Activated T-helper 9 cell treated with anti-CD3 and anti-CD28 coated beads, Interleukin-2, amount 50 U/mL, for 16 hours (primary cell): Measurements from ENCODE around the gene LARP1B.
"Not testable (repeated sequence)": the region's sequence is repeated elsewhere in the genome, so short reads cannot be mapped to it uniquely, and the experiment has no call there.

ENCODE experiments used
- DNase-seq: peaks from one replicate; pipeline ENCODE4 v3.0.0-alpha.2; 2020; ENCODE audit warnings: low read depth

LARP1B gene

DNA sequence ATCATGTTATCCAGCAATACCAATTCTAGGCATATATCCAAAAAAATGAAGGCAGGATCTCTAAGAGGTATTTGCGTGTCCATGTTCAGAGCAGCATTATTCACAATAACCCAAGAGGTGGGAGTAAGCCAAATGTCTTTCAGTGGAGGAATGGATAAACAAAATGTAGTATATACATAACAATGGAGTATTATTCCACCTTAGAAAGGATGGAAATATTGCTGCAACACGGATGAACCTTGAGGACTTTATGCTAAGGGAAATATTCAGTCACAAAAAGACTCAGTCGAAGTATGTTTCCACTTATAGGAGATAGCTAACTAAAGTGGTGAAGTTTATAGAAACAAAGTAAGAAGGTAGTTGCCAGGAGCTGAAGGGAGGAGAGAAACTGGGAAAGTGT, 74.3 kb downstream of the LARP1B start:
- DNase-seq = no peak

- DNase-seq = no peak
Observed at GRCh38 chr4:128141866-128142265, 80.8 kb downstream of the LARP1B start.

GRCh38 chr4:128145727-128146126, 84.6 kb downstream of the LARP1B start:
- no peak for DNase-seq

- DNase-seq = no peak
Observed at GRCh38 chr4:128153800-128154199, 92.7 kb downstream of the LARP1B start.

GRCh38 chr4:128155231-128155855, 94.2 kb downstream of the LARP1B start:
- DNase-seq = no peak

- DNase-seq = no peak
Observed at GRCh38 chr4:128155874-128156456, 94.9 kb downstream of the LARP1B start.

DNA sequence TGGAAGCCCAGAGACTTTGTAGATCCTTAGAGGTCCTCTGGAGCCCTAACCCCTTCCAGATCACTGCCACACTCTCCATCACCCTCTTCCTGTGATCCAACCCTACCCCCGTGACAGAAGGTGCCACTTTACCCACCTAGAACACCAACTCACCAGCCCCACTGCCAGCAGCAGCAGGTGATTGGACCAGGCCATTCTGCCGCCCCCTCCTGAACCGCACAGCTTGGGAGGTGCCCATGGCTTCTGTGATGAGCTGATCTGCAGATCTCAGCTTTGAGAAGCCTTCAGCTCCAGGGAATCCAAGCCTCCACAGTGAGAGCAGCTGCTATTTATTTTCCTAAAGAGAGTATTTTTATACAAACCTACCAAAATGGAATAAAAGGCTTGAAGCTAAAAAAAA, 95.4 kb downstream of the LARP1B start:
- not testable (repeated sequence) for DNase-seq

DNA sequence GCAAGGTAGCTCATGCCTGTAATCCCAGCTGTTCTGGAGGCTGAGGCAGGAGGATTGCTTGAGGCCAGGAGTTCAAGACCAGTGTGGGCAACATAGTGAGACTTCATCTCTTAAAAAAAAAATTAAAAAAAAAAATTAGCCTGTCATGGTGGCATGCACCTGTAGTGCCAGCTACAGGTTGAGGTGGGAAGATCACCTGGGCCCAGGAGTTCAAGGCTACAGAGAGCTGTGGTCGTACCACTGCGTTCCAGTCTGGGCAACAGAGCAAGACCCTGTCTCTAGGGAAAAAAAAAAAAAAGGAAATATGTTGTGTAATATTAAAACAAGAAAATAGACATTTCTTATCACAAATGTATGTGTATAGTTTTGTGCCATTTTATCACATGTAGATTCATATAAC, 97.8 kb downstream of the LARP1B start:
- no peak for DNase-seq

DNA sequence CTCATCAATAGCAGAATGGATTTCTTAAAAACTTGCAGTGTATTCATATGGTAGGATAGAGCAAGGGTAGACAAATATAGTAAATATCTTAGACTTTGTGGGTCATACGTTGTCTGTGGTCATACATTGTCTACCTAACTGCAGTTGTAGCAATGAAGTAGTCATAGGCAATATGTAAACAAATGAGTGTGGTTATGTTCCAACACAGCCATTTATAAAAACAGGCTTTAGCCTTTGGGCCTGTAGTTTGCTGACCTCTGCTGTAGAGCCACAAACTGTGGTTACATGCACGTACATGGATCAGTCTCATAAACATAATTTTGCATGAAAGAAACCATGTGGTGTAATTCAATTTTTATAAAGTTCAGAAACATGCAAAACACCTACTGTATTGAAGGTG, 98.9 kb downstream of the LARP1B start:
- DNase-seq = no peak

DNA sequence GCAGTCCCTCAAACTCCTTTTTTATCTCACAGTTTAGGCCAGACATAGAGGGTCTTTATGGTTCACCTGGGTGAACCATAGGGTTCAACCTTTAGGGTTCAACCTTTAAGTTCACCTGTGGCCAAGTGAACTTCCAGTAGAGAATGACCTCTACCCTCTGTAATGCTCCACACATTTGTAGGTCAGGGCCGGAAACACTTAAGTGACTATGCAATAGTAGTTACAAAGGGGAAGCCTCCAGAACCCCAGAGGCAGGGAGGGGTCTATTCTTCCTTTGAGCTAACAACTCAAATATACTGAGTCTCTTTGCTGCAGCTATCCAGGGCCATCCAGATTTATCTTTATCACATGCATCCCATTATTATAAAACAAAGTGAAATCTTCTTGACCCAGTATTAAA, 100.0 kb downstream of the LARP1B start:
- DNase-seq = no peak

- DNase-seq = no peak
Observed at GRCh38 chr4:128162434-128162833, 101.3 kb downstream of the LARP1B start.

- DNase-seq = no peak
Observed at GRCh38 chr4:128163177-128164117, 102.3 kb downstream of the LARP1B start.

DNA sequence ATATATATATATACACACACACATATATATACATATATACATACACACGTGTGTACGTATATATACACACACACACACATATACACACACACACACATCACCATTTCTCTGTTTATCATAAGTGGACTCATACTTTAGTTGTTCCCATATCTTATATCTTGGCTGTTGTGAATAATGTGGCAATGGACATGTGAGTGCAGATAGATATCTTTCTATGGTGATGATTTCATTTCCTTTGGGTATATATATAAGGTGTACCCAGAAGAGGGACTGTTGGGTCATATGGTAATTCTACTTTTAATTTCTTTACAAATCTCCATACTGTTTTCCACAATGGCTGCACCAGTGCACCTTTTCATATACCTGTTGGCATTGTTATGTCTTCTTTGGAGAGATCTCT, 105.9 kb downstream of the LARP1B start:
- no peak for DNase-seq

GRCh38 chr4:128168701-128169100, 107.6 kb downstream of the LARP1B start:
- no peak for DNase-seq

DNA sequence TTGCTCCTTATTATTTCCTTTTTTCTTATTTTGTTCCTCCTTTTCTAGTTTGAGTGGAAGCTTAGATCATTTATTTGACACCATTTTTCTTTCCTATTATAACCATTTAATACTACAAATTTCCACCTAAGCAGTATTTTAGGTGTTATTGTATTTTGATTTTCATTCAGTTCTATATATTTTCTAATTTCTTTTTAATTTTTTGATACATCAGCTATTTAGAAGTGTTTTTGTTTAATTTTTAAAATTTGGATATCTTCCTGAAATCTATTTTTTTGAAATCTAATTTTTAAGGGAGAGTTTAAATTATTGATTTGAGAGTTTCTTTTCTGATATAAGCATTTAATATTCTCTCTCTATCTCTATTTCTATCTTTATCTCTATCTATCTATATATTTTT, 108.1 kb downstream of the LARP1B start:
- DNase-seq = no peak

DNA sequence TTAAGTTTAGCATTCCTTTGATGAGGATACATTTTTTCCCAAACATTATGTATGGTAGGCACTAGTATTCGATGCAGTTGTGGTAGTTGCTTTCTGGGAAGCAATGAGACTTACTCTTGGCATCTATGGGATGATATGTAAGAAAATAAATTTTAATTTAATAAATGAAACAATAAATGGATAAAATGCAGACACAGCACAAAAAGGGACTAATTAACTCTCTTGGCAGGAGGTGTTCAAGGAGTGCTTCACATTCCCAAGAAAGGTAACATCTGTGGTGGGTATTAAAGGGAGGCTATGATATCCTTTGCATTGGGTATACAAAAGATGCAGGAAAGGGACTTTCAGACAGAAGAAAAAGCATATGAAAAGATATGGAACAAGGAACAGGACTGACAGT, 115.5 kb downstream of the LARP1B start:
- no peak for DNase-seq

- DNase-seq = no peak
Observed at GRCh38 chr4:128177498-128177897, 116.4 kb downstream of the LARP1B start.

GRCh38 chr4:128186623-128187022, 125.5 kb downstream of the LARP1B start:
- no peak for DNase-seq

DNA sequence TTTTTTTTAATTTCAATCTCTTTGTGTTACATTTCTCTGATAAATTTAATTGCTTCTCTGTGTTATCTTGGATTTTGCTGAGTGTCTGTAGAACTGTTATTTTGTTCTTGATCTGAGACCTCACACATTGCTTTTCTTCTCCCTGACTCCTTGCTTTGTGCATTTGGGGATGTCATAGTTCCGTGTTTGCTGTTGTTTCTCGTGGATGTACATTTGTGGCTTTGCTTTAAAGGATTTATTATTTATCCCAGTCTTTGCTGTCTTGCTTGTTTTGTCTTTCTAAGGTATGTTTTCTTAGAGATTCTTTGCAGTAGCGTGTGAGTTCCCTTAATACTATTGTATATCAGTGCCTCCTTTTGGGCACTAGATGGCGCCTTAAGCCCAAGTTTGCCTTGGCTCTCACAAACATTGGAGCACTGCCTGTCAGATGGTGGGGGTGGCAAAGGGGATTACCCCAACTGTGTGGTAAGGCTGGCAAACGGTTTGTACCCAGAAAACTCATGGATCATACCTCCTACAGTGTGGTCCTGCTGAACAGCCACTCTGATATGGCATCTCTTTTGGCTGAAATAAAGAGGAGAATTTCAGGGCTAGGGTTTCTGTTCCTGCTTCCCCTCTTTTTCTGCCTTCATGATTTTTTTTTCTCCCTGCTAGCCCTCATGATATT, 130.1 kb downstream of the LARP1B start:
- DNase-seq = peak; percentile 30

GRCh38 chr4:128220286-128221235, 159.4 kb downstream of the LARP1B start:
- no peak for DNase-seq

DNA sequence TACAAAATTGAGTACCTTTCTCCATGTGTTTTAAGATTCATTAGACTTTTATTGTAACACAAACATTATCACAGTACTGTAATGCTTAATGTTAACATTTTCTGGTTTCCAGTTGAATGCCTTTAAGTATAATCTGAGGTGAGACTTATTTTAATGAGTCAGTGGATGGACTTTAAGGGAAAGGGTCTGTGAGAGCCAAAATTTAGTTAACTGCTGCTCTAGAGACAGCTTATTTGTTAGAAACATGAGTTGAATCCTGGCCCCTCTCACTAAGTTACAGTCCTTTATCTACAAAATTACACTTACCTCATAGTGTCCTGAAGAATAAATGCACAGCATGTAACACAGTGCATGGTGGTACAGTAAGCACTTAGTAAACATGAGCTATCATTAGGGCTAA, 160.5 kb downstream of the LARP1B start:
- no peak for DNase-seq
